Kidney epithelial cell (primary cell): Measurements from ENCODE around the gene ETV6. TPM values are rescaled to one million over a fixed set of nuclear protein-coding genes. Genes with fewer than 3 reads are reported as not detected.

Experiments
- DNase-seq: peaks from one replicate; pipeline ENCODE4 v3.0.0-alpha.2; 2010; ENCODE audit warnings: low read depth
- H3K27me3 ChIP-seq: 2 replicates; pipeline ENCODE4 v1.6.0; 2011; ENCODE audit warnings: low read length; ENCODE audit not compliant: control insufficient read depth, insufficient read depth
- H3K36me3 ChIP-seq: 2 replicates; pipeline ENCODE4 v1.5.1; 2011; ENCODE audit warnings: low read length; ENCODE audit not compliant: control insufficient read depth, insufficient read depth
- H3K4me3 ChIP-seq: 2 replicates; pipeline ENCODE4 v1.5.1; 2011; ENCODE audit warnings: low read depth, mild to moderate bottlenecking, control low read depth, low read length
- total RNA-seq: library from RNA; depleted of rRNA; stranded (reverse); fragments of >200 nt; gene quantifications from 2 replicates; pipeline ENCODE4 v1.2.3, GENCODE V29; 2015
- TF ChIP-seq, protein P1 (sequence below): IDR thresholded peaks from 2 replicates; pipeline ENCODE4 v1.5.1; 2011; ENCODE audit warnings: mild to moderate bottlenecking, moderate library complexity, low read length, control low read depth, inconsistent platforms; ENCODE audit not compliant: insufficient read depth, poor library complexity, severe bottlenecking

ETV6 gene
- total RNA-seq, 1 donor from 2014 or later: 17.6 TPM

GRCh38 chr12:11895421-11896078, 246.1 kb downstream of the ETV6 start:
- Histone ChIP-seq H3K36me3 (peaks cover 2% of the 10 kb centered on the region), H3K27me3 (no peaks in the 10 kb centered on the region), H3K4me3 (no peak overlapping the region)
- DNase-seq: no peak
- TF ChIP-seq, protein P1, sequence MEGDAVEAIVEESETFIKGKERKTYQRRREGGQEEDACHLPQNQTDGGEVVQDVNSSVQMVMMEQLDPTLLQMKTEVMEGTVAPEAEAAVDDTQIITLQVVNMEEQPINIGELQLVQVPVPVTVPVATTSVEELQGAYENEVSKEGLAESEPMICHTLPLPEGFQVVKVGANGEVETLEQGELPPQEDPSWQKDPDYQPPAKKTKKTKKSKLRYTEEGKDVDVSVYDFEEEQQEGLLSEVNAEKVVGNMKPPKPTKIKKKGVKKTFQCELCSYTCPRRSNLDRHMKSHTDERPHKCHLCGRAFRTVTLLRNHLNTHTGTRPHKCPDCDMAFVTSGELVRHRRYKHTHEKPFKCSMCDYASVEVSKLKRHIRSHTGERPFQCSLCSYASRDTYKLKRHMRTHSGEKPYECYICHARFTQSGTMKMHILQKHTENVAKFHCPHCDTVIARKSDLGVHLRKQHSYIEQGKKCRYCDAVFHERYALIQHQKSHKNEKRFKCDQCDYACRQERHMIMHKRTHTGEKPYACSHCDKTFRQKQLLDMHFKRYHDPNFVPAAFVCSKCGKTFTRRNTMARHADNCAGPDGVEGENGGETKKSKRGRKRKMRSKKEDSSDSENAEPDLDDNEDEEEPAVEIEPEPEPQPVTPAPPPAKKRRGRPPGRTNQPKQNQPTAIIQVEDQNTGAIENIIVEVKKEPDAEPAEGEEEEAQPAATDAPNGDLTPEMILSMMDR: no peak

GRCh38 chr12:11896417-11896929, 247.0 kb downstream of the ETV6 start:
- TF ChIP-seq, protein P1: no peak
- H3K4me3 ChIP-seq: no peak overlapping the region
- no peaks in the 10 kb centered on the region for H3K36me3 ChIP-seq
- no peak for DNase-seq
- H3K27me3 ChIP-seq: no peaks in the 10 kb centered on the region

DNA sequence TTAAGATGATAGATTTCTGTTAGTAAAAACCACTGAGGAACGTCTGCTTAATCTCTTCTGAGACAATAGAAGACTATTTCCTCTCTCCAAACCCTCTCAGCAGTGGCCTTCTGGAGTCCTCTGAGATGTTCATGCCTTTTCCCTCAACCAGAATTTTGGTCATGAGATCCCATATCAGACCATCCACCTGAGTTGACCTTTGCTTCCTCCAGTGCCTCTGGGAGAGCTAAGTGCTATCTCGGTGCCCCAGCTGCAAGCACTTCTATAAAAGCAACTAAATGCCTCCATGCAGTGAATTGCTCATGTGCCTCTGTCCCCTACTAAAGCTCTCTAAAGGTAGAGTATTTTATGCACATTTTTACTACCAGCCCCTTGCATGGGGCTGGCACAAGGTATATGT, 248.4 kb downstream of the ETV6 start:
- no peaks in the 10 kb centered on the region for H3K27me3 ChIP-seq
- TF ChIP-seq, protein P1: no peak
- no peak overlapping the region for H3K4me3 ChIP-seq
- no peak for DNase-seq
- no peaks in the 10 kb centered on the region for H3K36me3 ChIP-seq

DNA sequence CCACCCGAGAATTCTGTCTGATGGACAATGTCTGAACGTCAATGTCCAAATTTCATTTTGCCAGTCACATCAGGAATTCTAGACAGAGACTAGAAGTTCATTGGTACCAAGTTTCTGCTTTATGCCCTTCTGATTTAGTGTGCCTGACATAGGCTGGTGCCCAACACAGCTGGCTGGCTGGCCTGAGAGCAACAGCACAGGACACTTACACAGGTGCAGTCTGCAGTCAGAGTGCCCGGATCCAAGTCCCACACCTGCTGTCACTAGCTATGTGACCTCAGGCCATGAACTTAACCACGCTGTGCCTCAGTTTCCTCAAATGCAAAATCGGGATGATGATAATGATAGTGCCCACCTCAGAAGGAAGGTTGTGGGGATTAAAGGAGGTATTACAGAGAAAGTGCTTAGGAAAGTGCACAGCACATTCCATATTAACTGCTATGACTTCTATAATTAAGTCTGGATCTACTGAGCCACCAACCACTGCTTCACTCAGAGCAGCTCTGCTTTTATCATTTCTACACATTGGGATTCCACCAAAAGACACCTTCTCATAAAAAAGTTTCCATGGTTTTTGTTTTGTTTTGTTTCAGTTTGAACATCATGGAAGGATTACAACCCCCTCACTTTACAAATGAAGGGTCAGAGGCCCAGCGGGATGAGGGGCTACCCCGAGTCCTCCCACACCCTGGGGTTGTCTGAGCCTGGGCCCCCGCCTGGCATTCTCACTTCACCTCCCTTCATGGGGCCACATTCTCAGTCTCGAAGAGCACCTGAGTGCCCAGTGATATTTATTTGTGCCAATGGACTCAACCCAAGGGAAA, 252.4 kb downstream of the ETV6 start:
- H3K36me3 ChIP-seq: no peaks in the 10 kb centered on the region
- H3K27me3 ChIP-seq: no peaks in the 10 kb centered on the region
- TF ChIP-seq, protein P1: no peak
- H3K4me3 ChIP-seq: no peak overlapping the region
- DNase-seq: no peak

- TF ChIP-seq, protein P1: no peak
- DNase-seq: no peak
- H3K27me3 ChIP-seq: no peaks in the 10 kb centered on the region
- H3K36me3 ChIP-seq: no peaks in the 10 kb centered on the region
- no peak overlapping the region for H3K4me3 ChIP-seq
Observed at GRCh38 chr12:11902525-11902875, 253.0 kb downstream of the ETV6 start.
